Astrocyte (in vitro differentiated cells and primary cell): ENCODE results near the gene NOP10.
"Not testable (repeated sequence)": the region's sequence is repeated elsewhere in the genome, so short reads cannot be mapped to it uniquely, and the experiment has no call there.

Experiments
- CTCF ChIP-seq: IDR thresholded peaks from 2 replicates; pipeline ENCODE4 v1.5.1; 2011; ENCODE audit warnings: low read depth, mild to moderate bottlenecking, inconsistent platforms, low read length, moderate library complexity; ENCODE audit not compliant: insufficient read depth
- EZH2 ChIP-seq: IDR thresholded peaks from 2 replicates; pipeline ENCODE4 v1.6.1; 2012; ENCODE audit warnings: mild to moderate bottlenecking, low read length, inconsistent platforms; ENCODE audit not compliant: insufficient read depth

GRCh38 chr15:34381829-34382521, 39.0 kb upstream of the NOP10 start:
- not testable (repeated sequence) for TF ChIP-seq CTCF, EZH2
